Calu3 (cell line): ENCODE measurements around the gene FRAS1. TPM values are rescaled to one million over a fixed set of nuclear protein-coding genes. Genes with fewer than 3 reads are reported as not detected.

Experiments used
- BruUV-seq: library from RNA; stranded (reverse); fragments of 400-500 nt; replicated peaks from 2 replicates; lab custom pipeline; 2021; lab: Mats Ljungman, UMichigan
- CTCF ChIA-PET: fragments of 300-600 bp; sonication (Branson Sonifier 250); formaldehyde crosslinking; loops from one replicate; lab custom pipeline; 2022; ENCODE audit warnings: antibody characterized with exemption; lab: Charles Lee
- DNase-seq: peaks from one replicate; pipeline ENCODE4 v3.0.0; 2022
- H3K27ac Mint-ChIP-seq: one replicate; pipeline ENCODE4 v1.8.0; 2022; ENCODE audit warnings: mixed read lengths; ENCODE audit not compliant: unreplicated experiment
- H3K27me3 Mint-ChIP-seq: one replicate; pipeline ENCODE4 v1.8.0; 2022; ENCODE audit warnings: mixed read lengths; ENCODE audit not compliant: unreplicated experiment
- H3K36me3 Mint-ChIP-seq: one replicate; pipeline ENCODE4 v1.8.0; 2022; ENCODE audit warnings: mild to moderate bottlenecking, moderate library complexity, mixed read lengths; ENCODE audit not compliant: insufficient read depth, unreplicated experiment
- H3K4me1 Mint-ChIP-seq: one replicate; pipeline ENCODE4 v1.8.0; 2022; ENCODE audit warnings: mild to moderate bottlenecking, low read depth, mixed read lengths; ENCODE audit not compliant: unreplicated experiment
- H3K4me3 Mint-ChIP-seq: one replicate; pipeline ENCODE4 v1.8.0; 2022; ENCODE audit warnings: mild to moderate bottlenecking, low read depth, moderate library complexity, mixed read lengths; ENCODE audit not compliant: unreplicated experiment
- H3K9me3 Mint-ChIP-seq: one replicate; pipeline ENCODE4 v1.8.0; 2022; ENCODE audit warnings: low read depth, mixed read lengths; ENCODE audit not compliant: unreplicated experiment
- CTCF ChIP-seq: fragments of 200-600 bp; IDR thresholded peaks from one replicate; pipeline ENCODE4 v1.8.0; 2022; ENCODE audit warnings: antibody characterized with exemption; ENCODE audit not compliant: unreplicated experiment
- intact Hi-C: fragments of 100-400 bp; cut with micrococcal nuclease; formaldehyde crosslinking; loops from one replicate; pipeline ENCODE4 v1.10.0; 2022; ENCODE audit not compliant: unreplicated experiment
- total RNA-seq: library from RNA; stranded (reverse); gene quantifications from 2 replicates; pipeline ENCODE4 v1.2.3, GENCODE V29; 2022

Gene FRAS1
- total RNA-seq, 1 experiment from 2014 or later: 29.4 TPM

GRCh38 chr4:78571804-78572203 is 514.7 kb downstream of the FRAS1 start:
- peaks cover 69% of the 10 kb centered on the region for H3K36me3 Mint-ChIP-seq
- no peak for TF ChIP-seq CTCF
- intact Hi-C loops: no loop called here
- H3K4me1 Mint-ChIP-seq: peaks cover 20% of the 10 kb centered on the region
- H3K27ac Mint-ChIP-seq: peak overlapping the region; percentile 67
- no peaks in the 10 kb centered on the region for H3K9me3 Mint-ChIP-seq
- H3K27me3 Mint-ChIP-seq: no peaks in the 10 kb centered on the region
- DNase-seq: no peak
- CTCF ChIA-PET: no interaction called here
- H3K4me3 Mint-ChIP-seq: no peak overlapping the region
- BruUV-seq: no TSS peak

GRCh38 chr4:78578674-78579425 is 521.7 kb downstream of the FRAS1 start:
- BruUV-seq: no TSS peak
- H3K27me3 Mint-ChIP-seq: no peaks in the 10 kb centered on the region
- TF ChIP-seq CTCF: no peak
- H3K36me3 Mint-ChIP-seq: peaks cover 60% of the 10 kb centered on the region
- DNase-seq: no peak
- intact Hi-C loops: no loop called here
- no peak overlapping the region for H3K27ac Mint-ChIP-seq
- no peaks in the 10 kb centered on the region for H3K9me3 Mint-ChIP-seq
- H3K4me1 Mint-ChIP-seq: peaks cover 9% of the 10 kb centered on the region
- CTCF ChIA-PET: no interaction called here
- H3K4me3 Mint-ChIP-seq: no peak overlapping the region

- H3K27me3 Mint-ChIP-seq: no peaks in the 10 kb centered on the region
- TF ChIP-seq CTCF: no peak
- intact Hi-C loops: no loop called here
- peaks cover 23% of the 10 kb centered on the region for H3K4me1 Mint-ChIP-seq
- no peak overlapping the region for H3K27ac Mint-ChIP-seq
- CTCF ChIA-PET: no interaction called here
- no peaks in the 10 kb centered on the region for H3K9me3 Mint-ChIP-seq
- DNase-seq: no peak
- no TSS peak for BruUV-seq
- H3K36me3 Mint-ChIP-seq: peaks cover 47% of the 10 kb centered on the region
- no peak overlapping the region for H3K4me3 Mint-ChIP-seq
Measured at GRCh38 chr4:78581618-78582017, 524.5 kb downstream of the FRAS1 start.

- BruUV-seq: no TSS peak
- Mint-ChIP-seq H3K27ac (peak overlapping the region; percentile 60), H3K4me3 (no peak overlapping the region), H3K27me3 (no peaks in the 10 kb centered on the region), H3K4me1 (peaks cover 31% of the 10 kb centered on the region), H3K36me3 (peaks cover 40% of the 10 kb centered on the region), H3K9me3 (no peaks in the 10 kb centered on the region)
- no peak for TF ChIP-seq CTCF
- DNase-seq: no peak
- intact Hi-C loops: no loop called here
- CTCF ChIA-PET: no interaction called here
Measured at GRCh38 chr4:78584863-78585547, 527.9 kb downstream of the FRAS1 start.
